T-helper 22 cell (primary cell): ENCODE measurements around the gene AGPAT2.
"Not testable (repeated sequence)": the region's sequence is repeated elsewhere in the genome, so short reads cannot be mapped to it uniquely, and the experiment has no call there.

Source experiments
- DNase-seq: peaks from one replicate; pipeline ENCODE4 v3.0.0-alpha.2; 2020; ENCODE audit warnings: low read depth

Gene AGPAT2

DNA sequence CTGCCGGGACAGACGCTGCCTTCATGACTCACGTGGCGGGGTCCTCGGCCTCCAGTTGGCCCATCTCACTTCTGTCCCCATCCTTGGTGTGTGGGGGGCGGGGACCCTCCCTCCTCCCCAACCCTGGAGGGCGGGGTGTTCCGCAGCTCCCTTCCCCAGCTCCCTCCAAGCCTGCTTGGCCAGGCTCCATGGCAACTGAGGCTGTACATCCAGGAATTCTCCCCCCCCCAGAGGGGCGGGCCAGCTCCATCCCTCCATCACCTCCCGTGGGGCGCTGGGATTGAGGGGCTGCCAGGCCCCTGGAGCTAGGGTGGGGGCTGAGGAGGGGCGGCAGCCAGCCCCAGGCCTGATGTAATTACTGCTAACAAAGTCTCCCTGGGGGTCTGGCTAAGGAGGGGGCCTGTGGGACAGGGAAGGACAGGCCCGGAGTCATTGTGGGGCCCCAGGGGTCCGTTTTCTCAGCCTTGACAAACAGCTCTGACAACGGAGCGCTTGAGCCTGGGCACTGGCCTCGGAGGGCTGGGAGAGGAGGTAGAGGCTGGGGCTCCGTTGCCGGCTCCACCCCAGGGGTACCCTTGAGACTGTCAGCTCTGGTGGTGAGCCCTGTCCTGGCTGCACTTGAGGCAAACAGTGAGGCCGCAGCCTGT lies 33.1 kb upstream of the AGPAT2 start:
- DNase-seq: no peak

- no peak for DNase-seq
Observed at GRCh38 chr9:136719195-136719880, 32.1 kb upstream of the AGPAT2 start.

- no peak for DNase-seq
Observed at GRCh38 chr9:136718345-136719194, 31.3 kb upstream of the AGPAT2 start.

GRCh38 chr9:136717399-136717798 lies 30.1 kb upstream of the AGPAT2 start:
- no peak for DNase-seq

GRCh38 chr9:136714893-136715274 lies 27.6 kb upstream of the AGPAT2 start:
- DNase-seq: no peak

- DNase-seq: no peak
Observed at GRCh38 chr9:136714096-136714892, 27.0 kb upstream of the AGPAT2 start.

GRCh38 chr9:136713550-136713949 lies 26.3 kb upstream of the AGPAT2 start:
- DNase-seq: no peak

GRCh38 chr9:136712690-136713544 lies 25.7 kb upstream of the AGPAT2 start:
- no peak for DNase-seq

DNA sequence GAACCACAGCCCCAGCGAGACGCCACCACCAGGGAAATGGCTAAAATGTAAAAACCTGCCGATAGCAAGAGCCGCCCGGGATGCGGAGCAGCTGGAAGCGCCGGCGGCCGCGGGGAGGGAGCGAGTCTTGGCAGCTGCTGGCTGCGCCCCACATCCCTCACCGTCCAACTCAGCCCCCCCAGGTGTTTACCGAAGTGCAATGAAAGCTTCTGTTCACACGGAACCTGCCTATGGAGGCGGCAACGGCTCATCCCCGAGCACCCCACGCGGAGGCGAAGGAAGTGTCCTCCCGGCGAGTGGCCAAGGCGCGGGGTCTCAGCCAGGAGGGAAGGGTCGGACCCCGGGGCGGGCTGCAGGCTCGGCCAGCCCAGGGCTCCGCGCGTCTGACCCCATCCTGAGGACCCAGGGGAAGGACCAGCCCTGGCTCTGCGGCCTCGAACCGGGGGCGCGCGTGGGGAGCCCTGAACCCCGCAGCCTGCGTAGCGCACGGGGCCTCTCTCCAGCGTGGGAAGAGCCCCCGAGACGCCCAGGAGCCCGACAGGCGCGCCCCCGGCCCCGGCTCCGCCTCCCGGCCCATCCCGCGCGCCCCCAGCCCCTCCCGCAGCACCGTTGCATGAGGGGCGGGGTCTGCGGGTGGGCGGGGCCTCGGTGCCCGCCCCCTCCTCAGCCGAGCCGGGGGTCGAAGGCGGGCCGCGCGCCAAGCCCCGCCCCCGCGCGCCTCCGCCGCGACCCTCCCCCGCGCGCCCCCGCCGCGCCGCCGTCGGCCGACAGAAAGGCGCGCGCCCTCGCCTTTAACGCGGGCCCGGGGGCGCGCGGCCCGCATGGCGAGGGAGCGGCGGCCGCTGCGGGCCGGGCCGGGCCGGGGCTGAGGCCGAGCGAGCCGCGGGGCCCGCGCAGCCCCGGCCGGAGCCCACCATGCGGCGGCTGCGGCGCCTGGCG lies 24.8 kb upstream of the AGPAT2 start, which contains the start of gene DIPK1B:
Gene DIPK1B, plus strand, starts transcription at position 822 of the 939 bp plus-strand sequence. Its CDS starts 94 bp downstream, at position 916.
- no peak for DNase-seq

- not testable (repeated sequence) for DNase-seq
Observed at GRCh38 chr9:136711219-136711648, 24.0 kb upstream of the AGPAT2 start.

GRCh38 chr9:136710543-136710942 lies 23.3 kb upstream of the AGPAT2 start:
- no peak for DNase-seq

DNA sequence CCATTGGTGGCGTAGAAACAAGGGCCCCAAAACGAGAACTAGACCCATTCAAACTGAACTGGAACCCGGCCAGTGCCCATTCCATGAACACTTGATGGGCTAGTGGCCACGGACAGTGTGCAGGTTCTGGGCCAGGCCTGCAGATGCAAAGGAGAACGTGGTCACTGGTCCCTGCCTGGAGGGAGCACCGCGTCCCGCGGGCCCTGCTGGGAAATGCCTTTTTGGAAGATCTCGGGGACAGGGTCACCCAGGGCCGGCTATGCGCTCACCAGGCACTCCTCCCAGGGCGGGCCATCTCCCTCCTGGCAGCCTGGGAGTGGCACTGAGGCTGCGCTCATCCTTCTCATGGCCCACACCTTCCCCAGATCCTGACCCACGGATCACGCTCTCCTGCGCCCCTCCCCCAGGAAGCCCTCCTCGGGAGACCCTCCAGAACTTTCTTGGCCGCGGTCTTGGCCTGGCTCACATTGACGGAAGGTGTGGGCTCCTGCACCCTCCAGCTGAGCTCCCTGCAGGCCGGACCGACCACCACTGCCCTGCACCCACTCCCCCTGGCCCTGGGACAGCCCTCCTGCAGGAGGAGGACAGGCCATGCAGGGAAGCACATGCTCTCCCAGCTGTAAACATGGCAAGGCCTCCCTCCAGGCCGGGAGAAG lies 22.3 kb upstream of the AGPAT2 start:
- DNase-seq: no peak

DNA sequence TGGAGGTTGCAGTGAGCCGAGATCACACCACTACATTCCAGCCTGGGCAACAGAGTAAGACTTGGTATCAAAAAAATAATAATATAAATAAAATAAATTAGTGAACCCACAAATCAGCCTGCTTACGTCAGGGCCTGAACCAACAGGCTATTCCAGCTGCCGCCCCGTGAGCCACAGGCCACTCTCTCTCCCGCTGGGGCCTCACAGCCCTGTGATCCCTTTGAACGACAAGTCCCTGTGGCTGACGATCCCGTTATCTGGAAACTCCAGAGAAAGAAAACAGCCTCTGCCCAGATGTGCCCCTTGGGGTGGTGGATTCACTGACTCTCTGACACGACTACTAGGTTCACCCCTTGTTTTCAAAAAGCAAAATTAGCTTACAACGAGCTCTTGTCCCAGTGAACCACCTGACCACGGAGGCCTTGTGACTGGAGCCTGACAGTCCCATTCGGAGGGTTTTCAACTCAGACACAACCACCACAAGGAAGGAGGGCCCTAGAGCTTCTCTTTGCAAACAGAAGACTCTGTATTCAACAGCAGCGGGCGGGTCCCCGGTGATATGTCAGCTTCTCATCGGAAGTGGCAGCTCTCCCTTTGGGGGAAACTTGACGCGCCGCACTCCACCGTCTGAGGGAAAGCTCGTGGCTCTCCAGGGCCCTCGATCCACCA lies 20.7 kb upstream of the AGPAT2 start:
- no peak for DNase-seq

DNA sequence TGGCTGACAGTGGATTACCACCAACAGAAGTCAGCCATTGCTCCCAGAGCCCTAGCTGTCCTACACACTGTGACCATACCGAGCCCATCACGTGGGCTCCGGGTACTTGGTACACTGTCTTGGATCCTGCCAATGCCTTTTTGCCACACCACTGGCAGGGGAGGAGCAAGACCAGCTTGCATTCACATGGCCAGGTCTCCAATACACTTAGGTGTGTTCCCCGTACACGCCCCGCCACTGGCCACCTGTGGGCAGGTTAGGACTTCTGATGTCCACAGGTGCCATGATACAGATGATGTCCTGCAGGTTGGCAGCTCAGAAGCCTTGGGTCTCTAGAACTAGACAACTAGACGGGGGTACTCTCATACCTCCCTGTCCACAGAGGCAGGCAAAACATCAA lies 19.8 kb upstream of the AGPAT2 start:
- no peak for DNase-seq

DNA sequence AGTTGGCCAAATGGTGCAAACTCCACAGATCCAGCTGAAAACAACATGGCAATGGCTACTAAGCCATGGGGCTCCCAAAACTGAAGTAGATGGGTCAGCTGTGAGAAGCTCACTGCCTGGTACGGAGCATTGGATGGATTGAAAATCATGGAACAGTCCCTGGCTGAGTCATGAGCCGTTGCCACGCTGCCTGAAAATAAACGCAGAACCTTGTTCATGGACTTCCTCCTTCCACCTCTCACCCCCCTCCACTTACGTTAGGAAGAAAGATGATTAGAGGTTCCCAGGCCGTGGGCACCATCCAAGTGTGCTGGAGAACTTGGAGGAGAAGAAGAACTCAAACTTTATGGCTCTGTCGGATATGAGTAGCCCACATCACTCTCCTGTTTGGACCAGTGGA lies 18.3 kb upstream of the AGPAT2 start:
- no peak for DNase-seq

GRCh38 chr9:136704741-136705140 lies 17.5 kb upstream of the AGPAT2 start:
- DNase-seq: not testable (repeated sequence)

DNA sequence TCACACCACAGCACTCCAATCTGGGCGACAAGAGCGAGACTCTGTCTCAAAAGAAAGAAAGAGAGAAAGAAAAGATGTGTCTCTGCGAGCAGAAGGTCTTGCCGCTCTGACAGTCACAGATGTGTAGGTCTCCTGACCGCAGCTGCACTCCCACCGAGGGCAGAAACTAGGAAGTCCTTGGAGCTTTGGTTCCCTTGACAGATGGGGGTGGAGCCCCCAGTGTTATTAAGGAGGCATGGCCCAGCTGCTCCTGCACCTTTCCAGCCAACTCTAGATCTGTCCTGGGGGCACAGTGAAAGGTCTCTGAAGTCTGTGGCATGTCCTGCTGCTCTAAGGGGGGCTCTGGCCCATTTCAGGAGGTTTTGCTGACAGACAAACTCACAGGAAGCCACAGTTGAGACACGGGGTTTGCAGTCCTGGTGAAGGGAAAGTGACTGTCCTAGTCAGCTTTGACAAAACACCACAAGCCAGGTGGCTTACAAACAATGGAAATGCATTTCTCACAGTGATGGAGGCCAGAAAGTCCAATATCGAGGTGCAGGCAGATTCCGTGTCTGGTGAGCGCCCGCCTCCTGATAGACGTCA lies 16.1 kb upstream of the AGPAT2 start:
- no peak for DNase-seq

DNA sequence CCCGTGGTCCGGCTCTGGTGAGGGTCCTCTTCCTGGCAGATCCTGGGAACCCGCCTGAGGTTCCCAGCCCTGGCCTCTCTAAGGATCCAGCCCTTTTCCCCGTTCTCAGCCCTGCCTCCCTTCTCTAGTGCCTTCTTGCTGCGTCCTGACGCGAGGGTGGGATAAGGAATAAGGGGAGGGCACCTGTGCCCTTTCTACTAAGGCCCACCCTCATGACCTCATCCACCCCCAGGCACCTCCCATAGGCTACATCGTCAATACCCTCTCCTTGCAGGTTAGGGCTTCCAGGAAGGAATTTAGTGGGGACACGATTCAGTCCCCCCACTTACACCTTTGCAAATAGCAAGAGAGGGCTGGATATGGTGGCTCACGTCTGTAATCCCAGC lies 14.4 kb upstream of the AGPAT2 start:
- DNase-seq: no peak
